Uterus (tissue), 2 donors: ENCODE measurements around the gene BTBD9.

ENCODE experiments used
- CTCF ChIP-seq, 4 experiments: fragments of 200-600 bp in 2 of 4; fragments of 450-650 bp in 2 of 4; sonication (generic) in 2 of 4; IDR thresholded peaks; one replicate each; pipeline ENCODE4 v1.5.1; 2016 to 2019; ENCODE audit warnings: antibody characterized with exemption in 4 of 4, mild to moderate bottlenecking in 2 of 4, moderate library complexity in 1 of 4
- POLR2A ChIP-seq, 2 donors: fragments of 450-650 bp; IDR thresholded peaks; one replicate each; pipeline ENCODE4 v1.6.1; 2016; ENCODE audit warnings: antibody characterized with exemption in 2 of 2, mild to moderate bottlenecking in 1 of 2, moderate library complexity in 1 of 2

GRCh38 chr6:38671885-38672467 is 32.2 kb upstream of the BTBD9 start:
- TF ChIP-seq CTCF (IDR thresholded peaks at IDR 0.05): peak; percentile 35 to 53 (median 49)
- TF ChIP-seq POLR2A (IDR thresholded peaks at IDR 0.05): no peak
